Karpas-422 (cell line): Measurements from ENCODE around the gene ZNF143. TPM values are rescaled to one million over a fixed set of nuclear protein-coding genes. Genes with fewer than 3 reads are reported as not detected.

Experiments
- DNase-seq: peaks from one replicate; pipeline ENCODE4 v3.0.0-alpha.2; 2015
- H2AFZ ChIP-seq: fragments of 200-600 bp; sonication (generic); 2 replicates; pipeline ENCODE4 v1.6.1; 2014; ENCODE audit warnings: antibody characterized with exemption, low read length, mixed read lengths
- H3K27ac ChIP-seq: fragments of 200-600 bp; sonication (generic); 2 replicates; pipeline ENCODE4 v1.5.1; 2014; ENCODE audit warnings: mild to moderate bottlenecking, low read length, moderate library complexity
- H3K27me3 ChIP-seq: fragments of 200-600 bp; sonication (generic); 2 replicates; pipeline ENCODE4 v1.6.1; 2014; ENCODE audit warnings: low read length, mixed read lengths
- H3K36me3 ChIP-seq: fragments of 200-600 bp; sonication (generic); 2 replicates; pipeline ENCODE4 v1.6.1; 2014; ENCODE audit warnings: low read length, mixed read lengths; ENCODE audit not compliant: insufficient read depth
- H3K4me1 ChIP-seq: fragments of 200-600 bp; sonication (generic); 2 replicates; pipeline ENCODE4 v1.6.1; 2014; ENCODE audit warnings: mild to moderate bottlenecking, low read length, mixed read lengths
- H3K4me2 ChIP-seq: fragments of 200-600 bp; sonication (generic); 2 replicates; pipeline ENCODE4 v1.6.1; 2014; ENCODE audit warnings: low read length, low read depth, mild to moderate bottlenecking; ENCODE audit not compliant: poor library complexity, severe bottlenecking
- H3K4me3 ChIP-seq: fragments of 200-600 bp; sonication (generic); 2 replicates; pipeline ENCODE4 v1.5.1; 2014; ENCODE audit warnings: mild to moderate bottlenecking, antibody characterized with exemption, low read length, mixed read lengths
- H3K79me2 ChIP-seq: fragments of 200-600 bp; sonication (generic); 2 replicates; pipeline ENCODE4 v1.6.1; 2014; ENCODE audit warnings: mild to moderate bottlenecking, low read length, mixed read lengths
- H3K9ac ChIP-seq: fragments of 200-600 bp; sonication (generic); 2 replicates; pipeline ENCODE4 v1.6.0; 2014; ENCODE audit warnings: low read length
- H3K9me2 ChIP-seq: fragments of 200-600 bp; sonication (generic), shearing (Covaris generic); replicated peaks from 2 replicates; pipeline ENCODE4 v1.6.0; 2014; ENCODE audit warnings: mild to moderate bottlenecking, low read length, moderate library complexity; ENCODE audit not compliant: insufficient read depth
- H3K9me3 ChIP-seq: fragments of 300-700, 200-600 bp; sonication (generic); 2 replicates; pipeline ENCODE4 v1.6.1; 2014; ENCODE audit warnings: low read length, mixed read lengths
- H4K20me1 ChIP-seq: fragments of 200-600 bp; sonication (generic); 2 replicates; pipeline ENCODE4 v1.6.1; 2014; ENCODE audit warnings: mild to moderate bottlenecking, antibody characterized with exemption, low read length, low read depth; ENCODE audit not compliant: insufficient read depth
- total RNA-seq: library from RNA; depleted of rRNA; stranded (reverse); fragments of >200 nt; shearing (Covaris generic); gene quantifications from 2 replicates; pipeline ENCODE4 v1.2.3, GENCODE V29; 2014; ENCODE audit warnings: low replicate concordance

The ZNF143 gene
- total RNA-seq, 1 experiment from 2014 or later, result 36.7 TPM

- Histone ChIP-seq H3K27me3 (no peaks in the 10 kb centered on the region), H3K9me3 (no peaks in the 10 kb centered on the region), H3K9ac (peak overlapping the region; percentile 83), H3K4me1 (peaks cover 27% of the 10 kb centered on the region), H2AFZ (no peak overlapping the region), H3K36me3 (no peaks in the 10 kb centered on the region), H3K79me2 (peaks cover 54% of the 10 kb centered on the region), H4K20me1 (no peaks in the 10 kb centered on the region), H3K4me2 (peak overlapping the region; percentile 87), H3K4me3 (peak overlapping the region; percentile 65), H3K27ac (peak overlapping the region; percentile 92), H3K9me2 (no peaks in the 10 kb centered on the region)
- peak; percentile 98 for DNase-seq
These were observed 399 bp downstream of the ZNF143 start for GRCh38 chr11:9461063-9461759.

- peak; percentile 75 for DNase-seq
- peak overlapping the region; percentile 87 for H3K4me2 ChIP-seq
- no peaks in the 10 kb centered on the region for H3K27me3 ChIP-seq
- H4K20me1 ChIP-seq, result no peaks in the 10 kb centered on the region
- no peaks in the 10 kb centered on the region for H3K9me2 ChIP-seq
- H3K4me1 ChIP-seq, result peaks cover 27% of the 10 kb centered on the region
- H3K4me3 ChIP-seq, result peak overlapping the region; percentile 65
- no peak overlapping the region for H2AFZ ChIP-seq
- H3K36me3 ChIP-seq, result no peaks in the 10 kb centered on the region
- peak overlapping the region; percentile 92 for H3K27ac ChIP-seq
- peak overlapping the region; percentile 83 for H3K9ac ChIP-seq
- no peaks in the 10 kb centered on the region for H3K9me3 ChIP-seq
- peaks cover 56% of the 10 kb centered on the region for H3K79me2 ChIP-seq
These were observed 935 bp downstream of the ZNF143 start for GRCh38 chr11:9461760-9462134.

GRCh38 chr11:9462172-9462799 is 1.5 kb downstream of the ZNF143 start:
- no peaks in the 10 kb centered on the region for H3K36me3 ChIP-seq
- H2AFZ ChIP-seq, result no peak overlapping the region
- no peaks in the 10 kb centered on the region for H3K27me3 ChIP-seq
- H3K4me3 ChIP-seq, result peak overlapping the region; percentile 65
- no peaks in the 10 kb centered on the region for H4K20me1 ChIP-seq
- DNase-seq, result peak; percentile 68
- H3K4me1 ChIP-seq, result peaks cover 27% of the 10 kb centered on the region
- H3K4me2 ChIP-seq, result peak overlapping the region; percentile 87
- H3K27ac ChIP-seq, result peak overlapping the region; percentile 92
- H3K9me3 ChIP-seq, result no peaks in the 10 kb centered on the region
- peaks cover 58% of the 10 kb centered on the region for H3K79me2 ChIP-seq
- no peaks in the 10 kb centered on the region for H3K9me2 ChIP-seq
- H3K9ac ChIP-seq, result peak overlapping the region; percentile 83

GRCh38 chr11:9462806-9463537 is 2.2 kb downstream of the ZNF143 start:
- Histone ChIP-seq H3K79me2 (peaks cover 64% of the 10 kb centered on the region), H3K4me1 (peaks cover 27% of the 10 kb centered on the region), H3K27me3 (no peaks in the 10 kb centered on the region), H3K4me2 (peak overlapping the region; percentile 87), H2AFZ (no peak overlapping the region; the same call in 1 of the 2 replicates), H3K36me3 (no peaks in the 10 kb centered on the region), H3K4me3 (peak overlapping the region; percentile 65), H3K9me3 (no peaks in the 10 kb centered on the region), H3K9me2 (no peaks in the 10 kb centered on the region), H3K27ac (peak overlapping the region; percentile 92), H4K20me1 (no peaks in the 10 kb centered on the region), H3K9ac (peak overlapping the region; percentile 83)
- peak; percentile 78 for DNase-seq

- no peak overlapping the region for H3K9ac ChIP-seq
- H3K79me2 ChIP-seq, result peaks cover 42% of the 10 kb centered on the region
- H3K4me2 ChIP-seq, result no peak overlapping the region
- H3K4me1 ChIP-seq, result no peaks in the 10 kb centered on the region
- no peak overlapping the region for H2AFZ ChIP-seq
- H3K27me3 ChIP-seq, result no peaks in the 10 kb centered on the region
- H4K20me1 ChIP-seq, result no peaks in the 10 kb centered on the region
- H3K27ac ChIP-seq, result no peak overlapping the region
- DNase-seq, result no peak
- no peaks in the 10 kb centered on the region for H3K9me2 ChIP-seq
- no peak overlapping the region for H3K4me3 ChIP-seq
- peaks cover 8% of the 10 kb centered on the region; the same call in 1 of the 2 replicates for H3K36me3 ChIP-seq
- no peaks in the 10 kb centered on the region for H3K9me3 ChIP-seq
These were observed 10.0 kb downstream of the ZNF143 start for GRCh38 chr11:9470765-9471164.

- H3K4me1 ChIP-seq, result no peaks in the 10 kb centered on the region
- no peaks in the 10 kb centered on the region for H3K9me2 ChIP-seq
- no peaks in the 10 kb centered on the region for H3K27me3 ChIP-seq
- H3K9me3 ChIP-seq, result no peaks in the 10 kb centered on the region
- no peak for DNase-seq
- peaks cover 8% of the 10 kb centered on the region; the same call in 1 of the 2 replicates for H3K36me3 ChIP-seq
- no peak overlapping the region for H3K4me2 ChIP-seq
- no peak overlapping the region for H3K27ac ChIP-seq
- no peak overlapping the region for H2AFZ ChIP-seq
- no peak overlapping the region for H3K4me3 ChIP-seq
- no peak overlapping the region for H3K9ac ChIP-seq
- H3K79me2 ChIP-seq, result peaks cover 25% of the 10 kb centered on the region
- H4K20me1 ChIP-seq, result no peaks in the 10 kb centered on the region
These were observed 12.6 kb downstream of the ZNF143 start for GRCh38 chr11:9473408-9473807.

GRCh38 chr11:9479899-9480298 is 19.1 kb downstream of the ZNF143 start:
- no peaks in the 10 kb centered on the region for H4K20me1 ChIP-seq
- H3K36me3 ChIP-seq, result peaks cover 14% of the 10 kb centered on the region
- H2AFZ ChIP-seq, result no peak overlapping the region
- H3K9ac ChIP-seq, result no peak overlapping the region
- no peak overlapping the region for H3K4me2 ChIP-seq
- no peak overlapping the region for H3K4me3 ChIP-seq
- H3K27me3 ChIP-seq, result no peaks in the 10 kb centered on the region
- no peaks in the 10 kb centered on the region for H3K79me2 ChIP-seq
- H3K9me3 ChIP-seq, result no peaks in the 10 kb centered on the region
- H3K4me1 ChIP-seq, result no peaks in the 10 kb centered on the region
- no peak for DNase-seq
- no peaks in the 10 kb centered on the region for H3K9me2 ChIP-seq
- H3K27ac ChIP-seq, result no peak overlapping the region
